Activated naive CD8-positive, alpha-beta T cell treated with anti-CD3 and anti-CD28 coated beads, Interleukin-2, amount 50 U/mL, for 24 hours (primary cell): Measurements from ENCODE around the gene C19orf33.

Experiments used
- ATAC-seq: fragments of 150-1000 bp; cut with Tn5 transposase; one replicate; pipeline ENCODE4 v1.10.0; 2021
- DNase-seq: peaks from one replicate; pipeline ENCODE4 v3.0.0; 2021
- H3K27ac Mint-ChIP-seq: one replicate; pipeline ENCODE4 v1.8.0; 2021; ENCODE audit warnings: mild to moderate bottlenecking, mixed read lengths
- H3K27me3 Mint-ChIP-seq: one replicate; pipeline ENCODE4 v1.8.0; 2021; ENCODE audit warnings: mixed read lengths
- H3K36me3 Mint-ChIP-seq: one replicate; pipeline ENCODE4 v1.8.0; 2021; ENCODE audit warnings: low read depth, mixed read lengths
- H3K4me1 Mint-ChIP-seq: one replicate; pipeline ENCODE4 v1.8.0; 2021; ENCODE audit warnings: mixed read lengths
- H3K4me3 Mint-ChIP-seq: one replicate; pipeline ENCODE4 v1.8.0; 2021; ENCODE audit warnings: mild to moderate bottlenecking, moderate library complexity, mixed read lengths
- H3K9me3 Mint-ChIP-seq: one replicate; pipeline ENCODE4 v1.8.0; 2021; ENCODE audit warnings: mixed read lengths

C19orf33 gene

GRCh38 chr19:38273499-38273898 is 30.6 kb upstream of the C19orf33 start:
- DNase-seq, result no peak
- no peak overlapping the region for H3K4me3 Mint-ChIP-seq
- no peaks in the 10 kb centered on the region for H3K27me3 Mint-ChIP-seq
- peaks cover 7% of the 10 kb centered on the region for H3K4me1 Mint-ChIP-seq
- no peak for ATAC-seq
- no peaks in the 10 kb centered on the region for H3K36me3 Mint-ChIP-seq
- no peak overlapping the region for H3K27ac Mint-ChIP-seq
- no peaks in the 10 kb centered on the region for H3K9me3 Mint-ChIP-seq

- H3K27me3 Mint-ChIP-seq, result no peaks in the 10 kb centered on the region
- no peak for DNase-seq
- no peaks in the 10 kb centered on the region for H3K9me3 Mint-ChIP-seq
- ATAC-seq, result no peak
- H3K27ac Mint-ChIP-seq, result no peak overlapping the region
- peaks cover 7% of the 10 kb centered on the region for H3K4me1 Mint-ChIP-seq
- H3K36me3 Mint-ChIP-seq, result no peaks in the 10 kb centered on the region
- no peak overlapping the region for H3K4me3 Mint-ChIP-seq
Measured at GRCh38 chr19:38274739-38275138, 29.3 kb upstream of the C19orf33 start.

GRCh38 chr19:38276942-38277517 is 27.0 kb upstream of the C19orf33 start:
- Mint-ChIP-seq H3K27ac (no peak overlapping the region), H3K4me1 (peaks cover 5% of the 10 kb centered on the region), H3K27me3 (no peaks in the 10 kb centered on the region), H3K4me3 (no peak overlapping the region), H3K36me3 (no peaks in the 10 kb centered on the region), H3K9me3 (no peaks in the 10 kb centered on the region)
- DNase-seq (no peak), ATAC-seq (no peak)

- H3K4me3 Mint-ChIP-seq, result no peak overlapping the region
- no peaks in the 10 kb centered on the region for H3K36me3 Mint-ChIP-seq
- DNase-seq, result no peak
- H3K27ac Mint-ChIP-seq, result no peak overlapping the region
- H3K9me3 Mint-ChIP-seq, result no peaks in the 10 kb centered on the region
- no peak for ATAC-seq
- H3K27me3 Mint-ChIP-seq, result no peaks in the 10 kb centered on the region
- peaks cover 7% of the 10 kb centered on the region for H3K4me1 Mint-ChIP-seq
Measured at GRCh38 chr19:38277549-38277948, 26.5 kb upstream of the C19orf33 start.

- no peaks in the 10 kb centered on the region for H3K27me3 Mint-ChIP-seq
- H3K9me3 Mint-ChIP-seq, result no peaks in the 10 kb centered on the region
- ATAC-seq, result no peak
- DNase-seq, result no peak
- no peak overlapping the region for H3K4me3 Mint-ChIP-seq
- H3K27ac Mint-ChIP-seq, result no peak overlapping the region
- H3K36me3 Mint-ChIP-seq, result no peaks in the 10 kb centered on the region
- peaks cover 7% of the 10 kb centered on the region for H3K4me1 Mint-ChIP-seq
Measured at GRCh38 chr19:38277969-38278680, 25.9 kb upstream of the C19orf33 start.

- ATAC-seq (no peak), DNase-seq (no peak)
- Mint-ChIP-seq H3K36me3 (no peaks in the 10 kb centered on the region), H3K4me1 (peaks cover 7% of the 10 kb centered on the region), H3K4me3 (no peak overlapping the region), H3K27me3 (no peaks in the 10 kb centered on the region), H3K27ac (no peak overlapping the region), H3K9me3 (no peaks in the 10 kb centered on the region)
Measured at GRCh38 chr19:38278751-38279150, 25.3 kb upstream of the C19orf33 start.

- ATAC-seq, result no peak
- H3K4me1 Mint-ChIP-seq, result peaks cover 7% of the 10 kb centered on the region
Measured at GRCh38 chr19:38280030-38280921, 23.8 kb upstream of the C19orf33 start.

GRCh38 chr19:38281811-38282566 is 22.1 kb upstream of the C19orf33 start:
- Mint-ChIP-seq H3K27ac (peak overlapping the region; percentile 8), H3K4me3 (no peak overlapping the region), H3K36me3 (no peaks in the 10 kb centered on the region), H3K27me3 (no peaks in the 10 kb centered on the region), H3K9me3 (no peaks in the 10 kb centered on the region), H3K4me1 (peaks cover 7% of the 10 kb centered on the region)
- DNase-seq, result no peak
- peak; percentile 49 for ATAC-seq

More at GRCh38 chr19:38280030-38280921, 23.8 kb upstream of the C19orf33 start:
- Mint-ChIP-seq H3K36me3 (no peaks in the 10 kb centered on the region), H3K4me3 (no peak overlapping the region), H3K27me3 (no peaks in the 10 kb centered on the region), H3K9me3 (no peaks in the 10 kb centered on the region), H3K27ac (no peak overlapping the region)
- no peak for DNase-seq

- H3K36me3 Mint-ChIP-seq, result no peaks in the 10 kb centered on the region
- no peak overlapping the region for H3K4me3 Mint-ChIP-seq
- no peaks in the 10 kb centered on the region for H3K27me3 Mint-ChIP-seq
- H3K27ac Mint-ChIP-seq, result no peak overlapping the region
- no peak for ATAC-seq
- no peak for DNase-seq
- H3K4me1 Mint-ChIP-seq, result peaks cover 7% of the 10 kb centered on the region
- no peaks in the 10 kb centered on the region for H3K9me3 Mint-ChIP-seq
Measured at GRCh38 chr19:38283271-38283670, 20.8 kb upstream of the C19orf33 start.

- peaks cover 7% of the 10 kb centered on the region for H3K4me1 Mint-ChIP-seq
- DNase-seq (no peak), ATAC-seq (no peak)
- H3K27ac Mint-ChIP-seq, result no peak overlapping the region
- H3K4me3 Mint-ChIP-seq, result no peak overlapping the region
- no peaks in the 10 kb centered on the region for H3K9me3 Mint-ChIP-seq
- no peaks in the 10 kb centered on the region for H3K27me3 Mint-ChIP-seq
- no peaks in the 10 kb centered on the region for H3K36me3 Mint-ChIP-seq
Measured at GRCh38 chr19:38284422-38284821, 19.6 kb upstream of the C19orf33 start.

- DNase-seq, result no peak
- Mint-ChIP-seq H3K27ac (no peak overlapping the region), H3K4me3 (no peak overlapping the region), H3K27me3 (no peaks in the 10 kb centered on the region), H3K4me1 (peaks cover 7% of the 10 kb centered on the region), H3K36me3 (no peaks in the 10 kb centered on the region), H3K9me3 (no peaks in the 10 kb centered on the region)
- ATAC-seq, result no peak
Measured at GRCh38 chr19:38285567-38285966, 18.5 kb upstream of the C19orf33 start.

- no peak for ATAC-seq
- Mint-ChIP-seq H3K4me3 (no peak overlapping the region), H3K27ac (no peak overlapping the region), H3K27me3 (no peaks in the 10 kb centered on the region), H3K4me1 (no peaks in the 10 kb centered on the region), H3K9me3 (no peaks in the 10 kb centered on the region), H3K36me3 (no peaks in the 10 kb centered on the region)
- DNase-seq, result no peak
Measured at GRCh38 chr19:38287604-38288003, 16.4 kb upstream of the C19orf33 start.

- H3K4me1 Mint-ChIP-seq, result no peaks in the 10 kb centered on the region
- H3K27ac Mint-ChIP-seq, result no peak overlapping the region
- no peak overlapping the region for H3K4me3 Mint-ChIP-seq
- no peaks in the 10 kb centered on the region for H3K27me3 Mint-ChIP-seq
- no peak for ATAC-seq
- no peaks in the 10 kb centered on the region for H3K9me3 Mint-ChIP-seq
- no peaks in the 10 kb centered on the region for H3K36me3 Mint-ChIP-seq
- DNase-seq, result no peak
Measured at GRCh38 chr19:38288123-38288855, 15.8 kb upstream of the C19orf33 start.

- Mint-ChIP-seq H3K4me1 (no peaks in the 10 kb centered on the region), H3K4me3 (no peak overlapping the region), H3K9me3 (no peaks in the 10 kb centered on the region), H3K27ac (no peak overlapping the region), H3K36me3 (no peaks in the 10 kb centered on the region), H3K27me3 (no peaks in the 10 kb centered on the region)
- DNase-seq (no peak), ATAC-seq (no peak)
Measured at GRCh38 chr19:38289955-38290354, 14.1 kb upstream of the C19orf33 start.
